ENCODE results near the gene MPHOSPH6. TPM values are rescaled to one million over a fixed set of nuclear protein-coding genes. Genes with fewer than 3 reads are reported as not detected.
A peak's percentile ranks its signal among the peaks of the same experiment; 100 is the strongest.
"Not testable (repeated sequence)": the region's sequence is repeated elsewhere in the genome, so short reads cannot be mapped to it uniquely, and the experiment has no call there.

MPHOSPH6 gene
- total RNA-seq, 1 donor from 2014 or later = 46.4 TPM

- DNase-seq (ENCODE audit: low spot score) = no peak
- H3K4me3 Mint-ChIP-seq (ENCODE audit: low read depth) = no peak overlapping the region
- H3K27me3 Mint-ChIP-seq (ENCODE audit: low read depth) = no peaks in the 10 kb centered on the region
- peaks cover 31% of the 10 kb centered on the region for H3K36me3 Mint-ChIP-seq (ENCODE audit: low read depth)
- intact Hi-C loops (cut with micrococcal nuclease) = loop anchor here (10.0 kb wide), 1 partner anchor 58 kb away; no protein-coding TSS in a partner anchor
- H3K9me3 Mint-ChIP-seq = peaks cover 4% of the 10 kb centered on the region
- H3K4me1 Mint-ChIP-seq (ENCODE audit: low read depth) = peaks cover 20% of the 10 kb centered on the region
- H3K27ac Mint-ChIP-seq = no peak overlapping the region
These were observed 32.8 kb downstream of the MPHOSPH6 start for GRCh38 chr16:82136956-82137821.

GRCh38 chr16:82135844-82136243 lies 34.2 kb downstream of the MPHOSPH6 start:
- Mint-ChIP-seq H3K4me3 (ENCODE audit: low read depth) (no peak overlapping the region), H3K36me3 (ENCODE audit: low read depth) (peaks cover 25% of the 10 kb centered on the region), H3K9me3 (no peaks in the 10 kb centered on the region), H3K27ac (no peak overlapping the region), H3K27me3 (ENCODE audit: low read depth) (no peaks in the 10 kb centered on the region), H3K4me1 (ENCODE audit: low read depth) (peaks cover 20% of the 10 kb centered on the region)
- no peak for DNase-seq (ENCODE audit: low spot score)
- intact Hi-C loops (cut with micrococcal nuclease) = loop anchor here (10.0 kb wide), 1 partner anchor 59 kb away; no protein-coding TSS in a partner anchor

- Mint-ChIP-seq H3K4me1 (ENCODE audit: low read depth) (peaks cover 22% of the 10 kb centered on the region), H3K36me3 (ENCODE audit: low read depth) (peaks cover 22% of the 10 kb centered on the region), H3K4me3 (ENCODE audit: low read depth) (no peak overlapping the region), H3K27ac (no peak overlapping the region), H3K9me3 (no peaks in the 10 kb centered on the region), H3K27me3 (ENCODE audit: low read depth) (no peaks in the 10 kb centered on the region)
- intact Hi-C loops (cut with micrococcal nuclease) = loop anchor here (5.0 to 10.0 kb wide), 2 partner anchors 60 to 63 kb away; no protein-coding TSS in a partner anchor
- no peak for DNase-seq (ENCODE audit: low spot score)
These were observed 35.2 kb downstream of the MPHOSPH6 start for GRCh38 chr16:82134846-82135245.

GRCh38 chr16:82133798-82134197 lies 36.2 kb downstream of the MPHOSPH6 start:
- intact Hi-C loops (cut with micrococcal nuclease) = loop anchor here (5.0 to 10.0 kb wide), 2 partner anchors 61 kb away; no protein-coding TSS in a partner anchor
- H3K4me3 Mint-ChIP-seq (ENCODE audit: low read depth) = peak overlapping the region; percentile 32

GRCh38 chr16:82129881-82130280 lies 40.1 kb downstream of the MPHOSPH6 start:
- H3K4me3 Mint-ChIP-seq (ENCODE audit: low read depth) = no peak overlapping the region
- no peak overlapping the region for H3K27ac Mint-ChIP-seq
- DNase-seq (ENCODE audit: low spot score) = no peak
- peaks cover 20% of the 10 kb centered on the region for H3K4me1 Mint-ChIP-seq (ENCODE audit: low read depth)
- intact Hi-C loops (cut with micrococcal nuclease) = loop anchor here (5.0 to 10.0 kb wide), 2 partner anchors 58 to 65 kb away; no protein-coding TSS in a partner anchor
- no peaks in the 10 kb centered on the region for H3K36me3 Mint-ChIP-seq (ENCODE audit: low read depth)
- H3K9me3 Mint-ChIP-seq = no peaks in the 10 kb centered on the region
- H3K27me3 Mint-ChIP-seq (ENCODE audit: low read depth) = peaks cover 10% of the 10 kb centered on the region

More at GRCh38 chr16:82133798-82134197, 36.2 kb downstream of the MPHOSPH6 start:
- H3K4me1 Mint-ChIP-seq (ENCODE audit: low read depth) = peaks cover 22% of the 10 kb centered on the region
- no peaks in the 10 kb centered on the region for H3K9me3 Mint-ChIP-seq
- no peak overlapping the region for H3K27ac Mint-ChIP-seq
- no peaks in the 10 kb centered on the region for H3K27me3 Mint-ChIP-seq (ENCODE audit: low read depth)
- H3K36me3 Mint-ChIP-seq (ENCODE audit: low read depth) = peaks cover 18% of the 10 kb centered on the region
- DNase-seq (ENCODE audit: low spot score) = peak; percentile 13

- DNase-seq (ENCODE audit: low spot score) = no peak
- H3K4me1 Mint-ChIP-seq (ENCODE audit: low read depth) = peaks cover 1% of the 10 kb centered on the region
- H3K27me3 Mint-ChIP-seq (ENCODE audit: low read depth) = peaks cover 21% of the 10 kb centered on the region
- no peak overlapping the region for H3K4me3 Mint-ChIP-seq (ENCODE audit: low read depth)
- no peak overlapping the region for H3K27ac Mint-ChIP-seq
- no peaks in the 10 kb centered on the region for H3K9me3 Mint-ChIP-seq
- intact Hi-C loops (cut with micrococcal nuclease) = no loop called here
- H3K36me3 Mint-ChIP-seq (ENCODE audit: low read depth) = no peaks in the 10 kb centered on the region
These were observed 45.4 kb downstream of the MPHOSPH6 start for GRCh38 chr16:82124651-82125050.

GRCh38 chr16:82119405-82119804 lies 50.6 kb downstream of the MPHOSPH6 start:
- no peak overlapping the region for H3K4me3 Mint-ChIP-seq (ENCODE audit: low read depth)
- H3K9me3 Mint-ChIP-seq = no peaks in the 10 kb centered on the region
- intact Hi-C loops (cut with micrococcal nuclease) = no loop called here
- H3K4me1 Mint-ChIP-seq (ENCODE audit: low read depth) = no peaks in the 10 kb centered on the region
- no peak overlapping the region for H3K27ac Mint-ChIP-seq
- H3K36me3 Mint-ChIP-seq (ENCODE audit: low read depth) = no peaks in the 10 kb centered on the region
- peaks cover 11% of the 10 kb centered on the region for H3K27me3 Mint-ChIP-seq (ENCODE audit: low read depth)
- no peak for DNase-seq (ENCODE audit: low spot score)

GRCh38 chr16:82118749-82119148 lies 51.3 kb downstream of the MPHOSPH6 start:
- Mint-ChIP-seq H3K36me3 (ENCODE audit: low read depth) (no peaks in the 10 kb centered on the region), H3K4me3 (ENCODE audit: low read depth) (no peak overlapping the region), H3K27me3 (ENCODE audit: low read depth) (peaks cover 8% of the 10 kb centered on the region), H3K27ac (no peak overlapping the region), H3K4me1 (ENCODE audit: low read depth) (no peaks in the 10 kb centered on the region), H3K9me3 (no peaks in the 10 kb centered on the region)
- no peak for DNase-seq (ENCODE audit: low spot score)
- intact Hi-C loops (cut with micrococcal nuclease) = no loop called here

- no peak overlapping the region for H3K4me3 Mint-ChIP-seq (ENCODE audit: low read depth)
- no peak overlapping the region for H3K27ac Mint-ChIP-seq
- intact Hi-C loops (cut with micrococcal nuclease) = no loop called here
- H3K4me1 Mint-ChIP-seq (ENCODE audit: low read depth) = peaks cover 5% of the 10 kb centered on the region
- H3K27me3 Mint-ChIP-seq (ENCODE audit: low read depth) = peaks cover 4% of the 10 kb centered on the region
- no peak for DNase-seq (ENCODE audit: low spot score)
- H3K36me3 Mint-ChIP-seq (ENCODE audit: low read depth) = no peaks in the 10 kb centered on the region
- no peaks in the 10 kb centered on the region for H3K9me3 Mint-ChIP-seq
These were observed 53.5 kb downstream of the MPHOSPH6 start for GRCh38 chr16:82116535-82116934.

GRCh38 chr16:82113741-82114140 lies 56.3 kb downstream of the MPHOSPH6 start:
- Mint-ChIP-seq H3K4me1 (ENCODE audit: low read depth) (peaks cover 11% of the 10 kb centered on the region), H3K4me3 (ENCODE audit: low read depth) (no peak overlapping the region), H3K36me3 (ENCODE audit: low read depth) (no peaks in the 10 kb centered on the region), H3K27ac (no peak overlapping the region), H3K9me3 (no peaks in the 10 kb centered on the region), H3K27me3 (ENCODE audit: low read depth) (peaks cover 7% of the 10 kb centered on the region)
- DNase-seq (ENCODE audit: low spot score) = no peak
- intact Hi-C loops (cut with micrococcal nuclease) = no loop called here

GRCh38 chr16:82111944-82112343 lies 58.1 kb downstream of the MPHOSPH6 start:
- DNase-seq (ENCODE audit: low spot score) = no peak
- no peak overlapping the region for H3K27ac Mint-ChIP-seq

GRCh38 chr16:82109266-82109665 lies 60.8 kb downstream of the MPHOSPH6 start:
- H3K27ac Mint-ChIP-seq; intact Hi-C loops (cut with micrococcal nuclease); H3K4me3 Mint-ChIP-seq (ENCODE audit: low read depth); DNase-seq (ENCODE audit: low spot score); H3K36me3 Mint-ChIP-seq (ENCODE audit: low read depth); H3K9me3 Mint-ChIP-seq: not testable (repeated sequence)
- Mint-ChIP-seq H3K27me3 (ENCODE audit: low read depth) (peaks cover 13% of the 10 kb centered on the region), H3K4me1 (ENCODE audit: low read depth) (peaks cover 11% of the 10 kb centered on the region)

More at GRCh38 chr16:82111944-82112343, 58.1 kb downstream of the MPHOSPH6 start:
- H3K4me3 Mint-ChIP-seq (ENCODE audit: low read depth) = no peak overlapping the region
- intact Hi-C loops (cut with micrococcal nuclease) = no loop called here
- peaks cover 11% of the 10 kb centered on the region for H3K4me1 Mint-ChIP-seq (ENCODE audit: low read depth)
- H3K27me3 Mint-ChIP-seq (ENCODE audit: low read depth) = peaks cover 8% of the 10 kb centered on the region
- no peaks in the 10 kb centered on the region for H3K9me3 Mint-ChIP-seq
- H3K36me3 Mint-ChIP-seq (ENCODE audit: low read depth) = no peaks in the 10 kb centered on the region

- Mint-ChIP-seq H3K4me3 (ENCODE audit: low read depth) (no peak overlapping the region), H3K9me3 (no peaks in the 10 kb centered on the region), H3K4me1 (ENCODE audit: low read depth) (peaks cover 11% of the 10 kb centered on the region), H3K27ac (no peak overlapping the region), H3K36me3 (ENCODE audit: low read depth) (no peaks in the 10 kb centered on the region), H3K27me3 (ENCODE audit: low read depth) (peaks cover 13% of the 10 kb centered on the region)
- intact Hi-C loops (cut with micrococcal nuclease) = no loop called here
- DNase-seq (ENCODE audit: low spot score) = no peak
These were observed 61.2 kb downstream of the MPHOSPH6 start for GRCh38 chr16:82108774-82109173.

Data from activated T-helper 2 cell treated with anti-CD3 and anti-CD28 coated beads, Interferon-gamma antibody, Interleukin-2, Interleukin-4, amounts not matched to agents 10 μg/mL and 5 μg/mL and 100 μg/mL, durations not matched to agents 14 hours and 24 hours and 36 hours (primary cell).